ENCODE results near the gene LRIG3. TPM values are rescaled to one million over a fixed set of nuclear protein-coding genes. Genes with fewer than 3 reads are reported as not detected.

LRIG3 gene
- total and polyA plus RNA-seq, 2 of the 4 experiments (the other 2 are of a cell fraction), result 26.4 to 71.2 TPM

DNA sequence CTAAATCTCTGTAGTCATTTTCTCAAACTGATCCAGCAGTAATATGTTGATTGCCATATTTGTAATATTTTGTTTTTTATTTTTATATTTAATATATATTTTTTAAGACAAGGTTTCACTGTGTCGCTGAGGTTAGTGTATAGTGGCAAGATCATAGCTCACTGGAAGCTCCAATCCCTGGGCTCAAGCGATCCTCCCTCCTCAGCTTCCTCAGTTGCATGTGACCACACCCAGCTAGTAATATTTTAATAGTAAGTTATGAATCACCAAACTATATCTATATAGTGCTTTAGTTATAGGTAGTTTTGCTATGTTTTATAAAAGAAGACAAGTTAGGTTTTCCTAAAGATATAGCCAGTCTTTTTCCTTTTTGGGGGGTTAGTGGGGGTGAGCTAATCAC is 22.0 kb upstream of the LRIG3 start:
- no peak overlapping the region for H2AK5ac ChIP-seq (ENCODE audit: low read depth, low read length)
- no peak overlapping the region for H2BK5ac ChIP-seq (ENCODE audit: low read depth, low read length, poor library complexity, severe bottlenecking)
- in situ Hi-C loops (cut with MboI; ENCODE audit: low sequenced_read_pairs), result no loop called here
- H3K9me3 ChIP-seq (ENCODE audit: control insufficient read depth, insufficient read depth, low read length), result no peaks in the 10 kb centered on the region
- no peak overlapping the region for H3K14ac ChIP-seq (replicated peaks; ENCODE audit: low read depth, low read length)
- H3K4me2 ChIP-seq (ENCODE audit: low read depth, low read length), result no peak overlapping the region
- H4K5ac ChIP-seq (ENCODE audit: low read depth, low read length), result no peak overlapping the region
- H3K27me3 ChIP-seq (ENCODE audit: control insufficient read depth, insufficient read depth, low read length), result no peaks in the 10 kb centered on the region
- no peak overlapping the region for H3K18ac ChIP-seq (ENCODE audit: low read depth, low read length)
- H2AK9ac ChIP-seq (replicated peaks; ENCODE audit: low read depth, low read length, poor library complexity), result no peak overlapping the region
- no peaks in the 10 kb centered on the region for H3K79me1 ChIP-seq (ENCODE audit: low read depth in 1 of 2, low read length in 2 of 2)
- no peak for DNase-seq
- H3K4me3 ChIP-seq (ENCODE audit: insufficient read depth, low read depth, low read length), result no peak overlapping the region
- CTCF ChIA-PET, result no interaction called here
- no peak overlapping the region for H4K91ac ChIP-seq (ENCODE audit: insufficient read depth, low read depth, low read length)
- H4K20me1 ChIP-seq (ENCODE audit: insufficient read depth, low read length), result no peaks in the 10 kb centered on the region
- no peak overlapping the region for H3K9ac ChIP-seq (ENCODE audit: low read depth, low read length)
- H2AFZ ChIP-seq (replicated peaks; ENCODE audit: low read length, poor library complexity), result no peak overlapping the region
- H3K56ac ChIP-seq (ENCODE audit: extremely low read depth, insufficient read depth, low read length), result no peak overlapping the region
- H3K36me3 ChIP-seq (ENCODE audit: control insufficient read depth, insufficient read depth, low read length), result no peaks in the 10 kb centered on the region
- no peak for ATAC-seq (ENCODE audit: low read depth)
- dilution Hi-C loops (cut with HindIII; ENCODE audit: low sequenced_read_pairs, unreplicated experiment), result no loop called here
- no peak overlapping the region for H2BK20ac ChIP-seq (ENCODE audit: low read depth, low read length)
- no peak overlapping the region for H3K27ac ChIP-seq (ENCODE audit: insufficient read depth, low read length)
- H3K4ac ChIP-seq (ENCODE audit: low read depth, low read length), result no peak overlapping the region
- H3K4me1 ChIP-seq (ENCODE audit: control insufficient read depth, insufficient read depth, low read length), result no peaks in the 10 kb centered on the region
- intact Hi-C loops (cut with micrococcal nuclease), result no loop called here
- no TSS peak for BruUV-seq (replicated peaks)
- H4K8ac ChIP-seq (ENCODE audit: low read depth in 2 of 2, low read length in 2 of 2), result no peak overlapping the region
- no peak overlapping the region for H3K23ac ChIP-seq (ENCODE audit: low read depth, low read length)
- no peak overlapping the region for H2BK120ac ChIP-seq (ENCODE audit: low read depth, low read length)
- no peak overlapping the region for H2BK15ac ChIP-seq (ENCODE audit: low read depth, low read length)
- H3K9me1 ChIP-seq (ENCODE audit: insufficient read depth, low read length), result no peaks in the 10 kb centered on the region
- no CpG with 5 or more reads among the region's 2 CpGs for WGBS, 2 experiments (ENCODE audit: extremely low coverage in 2 of 2, insufficient read length in 1 of 2)
- POLR2A ChIA-PET (ENCODE audit: unreplicated experiment), result no interaction called here
- TF ChIP-seq MAFK (IDR thresholded peaks at IDR 0.05; ENCODE audit: low read depth, low read length) (no peak), POLR2A (IDR thresholded peaks at IDR 0.05; ENCODE audit: low read depth, low read length) (no peak), CEBPB (IDR thresholded peaks at IDR 0.05; ENCODE audit: low read depth, low read length) (no peak), MAZ (IDR thresholded peaks at IDR 0.05; ENCODE audit: borderline replicate concordance, low read depth, low read length) (no peak), RAD21 (IDR thresholded peaks at IDR 0.05; ENCODE audit: low read length) (no peak), BHLHE40 (IDR thresholded peaks at IDR 0.05; ENCODE audit: low read depth, low read length) (no peak), RCOR1 (IDR thresholded peaks at IDR 0.05; ENCODE audit: insufficient replicate concordance, low read length) (no peak), USF2 (IDR thresholded peaks at IDR 0.05; ENCODE audit: low read depth, low read length) (no peak), FOS (IDR thresholded peaks at IDR 0.05; ENCODE audit: low read depth, low read length) (no peak), RFX5 (IDR thresholded peaks at IDR 0.05; ENCODE audit: low read depth, low read length) (no peak), ELK1 (IDR thresholded peaks at IDR 0.05; ENCODE audit: borderline replicate concordance, low read depth, low read length) (no peak)
